ENCODE data around the gene MPP4.

MPP4 gene

GRCh38 chr2:201699416-201699815 is 972 bp upstream of the MPP4 start:
- Histone ChIP-seq H3K9ac (ENCODE audit: insufficient read length, low read depth) (no peak overlapping the region), H3K4me1 (ENCODE audit: insufficient read depth, insufficient read length) (peaks cover 4% of the 10 kb centered on the region)
- no peak for DNase-seq (ENCODE audit: low read depth, low spot score)

GRCh38 chr2:201697899-201698298 is 545 bp downstream of the MPP4 start:
- H3K36me3 ChIP-seq (ENCODE audit: insufficient read depth, insufficient read length, low read length) = peaks cover 25% of the 10 kb centered on the region

More at GRCh38 chr2:201699416-201699815, 972 bp upstream of the MPP4 start:
- Histone ChIP-seq H3K4me3 (ENCODE audit: insufficient read length, low read depth) (no peak overlapping the region), H3K27me3 (ENCODE audit: insufficient read depth, insufficient read length) (no peaks in the 10 kb centered on the region), H3K9me3 (ENCODE audit: insufficient read depth, low read length) (no peaks in the 10 kb centered on the region), H3K36me3 (ENCODE audit: insufficient read depth, insufficient read length, low read length) (peaks cover 40% of the 10 kb centered on the region)
- TF ChIP-seq ZNF274 (IDR thresholded peaks at IDR 0.05; ENCODE audit: low read depth, low read length) (no peak), YY1 (IDR thresholded peaks at IDR 0.05; ENCODE audit: insufficient read depth, insufficient read length) (no peak), SUZ12 (IDR thresholded peaks at IDR 0.05; ENCODE audit: extremely low read depth, insufficient read depth, insufficient read length) (no peak)

DNA sequence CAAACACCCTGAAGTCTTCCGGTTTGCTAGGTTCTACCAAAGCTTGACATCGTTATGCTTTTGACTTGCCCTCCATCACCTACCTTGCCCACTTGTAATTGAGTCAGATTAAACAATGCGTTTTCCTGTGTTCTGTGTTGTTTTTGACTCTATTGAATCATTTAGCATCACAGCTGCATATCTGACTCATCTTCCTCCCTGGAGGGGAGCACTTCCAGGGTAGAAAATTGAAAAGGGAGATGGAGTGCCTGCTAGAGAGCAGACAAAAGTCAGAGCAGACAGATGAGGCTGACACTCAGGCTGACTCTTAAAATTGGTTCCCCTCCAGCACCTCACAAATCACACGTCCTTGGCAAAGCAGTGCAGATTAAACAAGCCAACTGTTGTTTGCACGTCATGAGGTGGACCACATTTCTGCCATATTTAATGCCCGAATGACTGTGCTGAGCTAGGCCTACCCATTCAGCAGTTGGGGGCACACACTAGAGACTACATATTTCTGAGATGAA is 2.2 kb downstream of the MPP4 start:
- H3K27me3 ChIP-seq (ENCODE audit: insufficient read depth, insufficient read length) = no peaks in the 10 kb centered on the region
- H3K4me3 ChIP-seq (ENCODE audit: insufficient read length, low read depth) = no peak overlapping the region
- H3K9me3 ChIP-seq (ENCODE audit: insufficient read depth, low read length) = no peaks in the 10 kb centered on the region
- DNase-seq (ENCODE audit: low read depth, low spot score) = no peak
- H3K4me1 ChIP-seq (ENCODE audit: insufficient read depth, insufficient read length) = peaks cover 4% of the 10 kb centered on the region
- TF ChIP-seq SUZ12 (IDR thresholded peaks at IDR 0.05; ENCODE audit: extremely low read depth, insufficient read depth, insufficient read length) (no peak), YY1 (IDR thresholded peaks at IDR 0.05; ENCODE audit: insufficient read depth, insufficient read length) (no peak), ZNF274 (IDR thresholded peaks at IDR 0.05; ENCODE audit: low read depth, low read length) (no peak)
- no peak overlapping the region for H3K9ac ChIP-seq (ENCODE audit: insufficient read length, low read depth)
- peaks cover 11% of the 10 kb centered on the region for H3K36me3 ChIP-seq (ENCODE audit: insufficient read depth, insufficient read length, low read length)

More at GRCh38 chr2:201697899-201698298, 545 bp downstream of the MPP4 start:
- Histone ChIP-seq H3K4me3 (ENCODE audit: insufficient read length, low read depth) (no peak overlapping the region), H3K9me3 (ENCODE audit: insufficient read depth, low read length) (no peaks in the 10 kb centered on the region), H3K9ac (ENCODE audit: insufficient read length, low read depth) (no peak overlapping the region), H3K27me3 (ENCODE audit: insufficient read depth, insufficient read length) (no peaks in the 10 kb centered on the region), H3K4me1 (ENCODE audit: insufficient read depth, insufficient read length) (peaks cover 4% of the 10 kb centered on the region)
- no peak for TF ChIP-seq ZNF274 (IDR thresholded peaks at IDR 0.05; ENCODE audit: low read depth, low read length)
- no peak for TF ChIP-seq SUZ12 (IDR thresholded peaks at IDR 0.05; ENCODE audit: extremely low read depth, insufficient read depth, insufficient read length)
- no peak for TF ChIP-seq YY1 (IDR thresholded peaks at IDR 0.05; ENCODE audit: insufficient read depth, insufficient read length)
- no peak for DNase-seq (ENCODE audit: low read depth, low spot score)

DNA sequence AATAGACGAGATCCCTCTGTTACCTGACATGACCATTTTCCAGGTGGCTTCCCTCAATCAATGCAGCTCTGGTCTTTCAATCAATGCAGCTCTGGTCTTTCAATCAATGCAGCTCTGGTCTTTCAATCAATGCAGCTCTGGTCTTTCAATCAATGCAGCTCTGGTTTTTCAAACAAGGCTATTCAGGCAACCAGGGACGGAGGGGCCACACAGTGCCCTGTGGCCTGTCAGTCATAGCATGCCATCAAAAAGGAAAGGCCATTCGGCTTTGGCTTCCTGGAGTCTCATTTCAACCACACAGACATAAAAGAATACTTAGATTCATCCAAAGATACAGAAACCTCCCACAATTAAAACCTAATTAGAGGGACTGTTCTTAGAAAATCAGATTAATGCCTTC is 13.3 kb downstream of the MPP4 start:
- Histone ChIP-seq H3K9me3 (ENCODE audit: insufficient read depth, low read length) (no peaks in the 10 kb centered on the region), H3K36me3 (ENCODE audit: insufficient read depth, insufficient read length, low read length) (no peaks in the 10 kb centered on the region), H3K4me3 (ENCODE audit: insufficient read length, low read depth) (no peak overlapping the region), H3K27me3 (ENCODE audit: insufficient read depth, insufficient read length) (no peaks in the 10 kb centered on the region), H3K4me1 (ENCODE audit: insufficient read depth, insufficient read length) (no peaks in the 10 kb centered on the region), H3K9ac (ENCODE audit: insufficient read length, low read depth) (no peak overlapping the region)
- DNase-seq (ENCODE audit: low read depth, low spot score) = no peak
- no peak for TF ChIP-seq SUZ12 (IDR thresholded peaks at IDR 0.05; ENCODE audit: extremely low read depth, insufficient read depth, insufficient read length)
- no peak for TF ChIP-seq YY1 (IDR thresholded peaks at IDR 0.05; ENCODE audit: insufficient read depth, insufficient read length)
- no peak for TF ChIP-seq ZNF274 (IDR thresholded peaks at IDR 0.05; ENCODE audit: low read depth, low read length)

GRCh38 chr2:201680743-201681142 is 17.7 kb downstream of the MPP4 start:
- H3K9me3 ChIP-seq (ENCODE audit: insufficient read depth, low read length) = no peaks in the 10 kb centered on the region
- H3K9ac ChIP-seq (ENCODE audit: insufficient read length, low read depth) = no peak overlapping the region
- H3K4me3 ChIP-seq (ENCODE audit: insufficient read length, low read depth) = no peak overlapping the region
- no peaks in the 10 kb centered on the region for H3K27me3 ChIP-seq (ENCODE audit: insufficient read depth, insufficient read length)
- no peak for TF ChIP-seq ZNF274 (IDR thresholded peaks at IDR 0.05; ENCODE audit: low read depth, low read length)
- TF ChIP-seq SUZ12 (IDR thresholded peaks at IDR 0.05; ENCODE audit: extremely low read depth, insufficient read depth, insufficient read length) = no peak
- no peak for TF ChIP-seq YY1 (IDR thresholded peaks at IDR 0.05; ENCODE audit: insufficient read depth, insufficient read length)
- peaks cover 3% of the 10 kb centered on the region for H3K4me1 ChIP-seq (ENCODE audit: insufficient read depth, insufficient read length)
- DNase-seq (ENCODE audit: low read depth, low spot score) = peak; percentile 52
- no peaks in the 10 kb centered on the region for H3K36me3 ChIP-seq (ENCODE audit: insufficient read depth, insufficient read length, low read length)

DNA sequence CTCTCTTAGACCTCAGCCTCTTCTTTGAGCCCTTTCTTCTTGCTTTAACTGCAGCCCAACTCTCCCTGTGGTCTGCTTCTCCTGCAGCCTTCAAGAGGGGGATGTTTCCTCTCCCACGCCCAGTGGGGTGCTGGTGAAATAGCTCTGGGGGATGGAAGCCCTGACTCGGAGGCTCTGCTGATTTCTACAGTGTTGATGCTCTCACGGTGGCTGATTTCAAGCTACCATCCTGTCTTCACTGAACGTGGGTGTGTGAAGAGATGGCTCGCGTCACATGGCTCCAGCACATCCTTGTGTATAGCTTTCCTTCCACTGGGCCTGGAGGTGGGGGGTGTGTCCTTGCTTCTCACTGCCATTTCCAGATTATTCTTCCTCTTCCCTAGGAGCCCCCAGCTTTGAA is 20.0 kb downstream of the MPP4 start:
- peaks cover 3% of the 10 kb centered on the region for H3K4me1 ChIP-seq (ENCODE audit: insufficient read depth, insufficient read length)
- H3K9ac ChIP-seq (ENCODE audit: insufficient read length, low read depth) = no peak overlapping the region
- no peaks in the 10 kb centered on the region for H3K36me3 ChIP-seq (ENCODE audit: insufficient read depth, insufficient read length, low read length)
- no peak overlapping the region for H3K4me3 ChIP-seq (ENCODE audit: insufficient read length, low read depth)
- TF ChIP-seq YY1 (IDR thresholded peaks at IDR 0.05; ENCODE audit: insufficient read depth, insufficient read length) = no peak
- TF ChIP-seq SUZ12 (IDR thresholded peaks at IDR 0.05; ENCODE audit: extremely low read depth, insufficient read depth, insufficient read length) = no peak
- no peak for TF ChIP-seq ZNF274 (IDR thresholded peaks at IDR 0.05; ENCODE audit: low read depth, low read length)
- DNase-seq (ENCODE audit: low read depth, low spot score) = peak; percentile 25
- H3K27me3 ChIP-seq (ENCODE audit: insufficient read depth, insufficient read length) = no peaks in the 10 kb centered on the region
- H3K9me3 ChIP-seq (ENCODE audit: insufficient read depth, low read length) = no peaks in the 10 kb centered on the region

DNA sequence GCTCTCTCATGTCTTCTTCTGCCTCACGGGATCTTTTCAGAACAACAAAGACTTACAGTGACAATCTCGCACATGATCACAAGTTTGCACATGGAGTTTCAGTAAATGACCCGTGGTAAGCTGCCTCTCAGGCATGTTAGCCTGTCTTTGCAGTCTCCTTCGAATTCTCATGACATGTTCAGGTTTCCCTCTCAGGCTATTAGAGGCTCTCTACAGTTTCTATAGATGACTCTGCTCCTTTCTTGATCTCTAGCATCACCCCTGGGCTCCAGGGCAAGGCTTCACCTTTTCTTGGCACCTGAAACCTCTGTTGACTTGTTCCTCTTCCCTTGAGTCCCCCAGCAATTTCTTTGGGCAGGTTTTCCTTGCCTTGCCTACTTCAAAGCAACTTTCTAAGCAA is 23.0 kb downstream of the MPP4 start:
- no peak for TF ChIP-seq SUZ12 (IDR thresholded peaks at IDR 0.05; ENCODE audit: extremely low read depth, insufficient read depth, insufficient read length)
- no peak for TF ChIP-seq YY1 (IDR thresholded peaks at IDR 0.05; ENCODE audit: insufficient read depth, insufficient read length)
- no peak for TF ChIP-seq ZNF274 (IDR thresholded peaks at IDR 0.05; ENCODE audit: low read depth, low read length)
- Histone ChIP-seq H3K9me3 (ENCODE audit: insufficient read depth, low read length) (no peaks in the 10 kb centered on the region), H3K27me3 (ENCODE audit: insufficient read depth, insufficient read length) (no peaks in the 10 kb centered on the region), H3K36me3 (ENCODE audit: insufficient read depth, insufficient read length, low read length) (no peaks in the 10 kb centered on the region), H3K9ac (ENCODE audit: insufficient read length, low read depth) (no peak overlapping the region), H3K4me3 (ENCODE audit: insufficient read length, low read depth) (no peak overlapping the region), H3K4me1 (ENCODE audit: insufficient read depth, insufficient read length) (peaks cover 3% of the 10 kb centered on the region)
- DNase-seq (ENCODE audit: low read depth, low spot score) = no peak

Measured in NT2/D1 (cell line).